ENCODE data around the gene MARK4. TPM values are rescaled to one million over a fixed set of nuclear protein-coding genes. Genes with fewer than 3 reads are reported as not detected.

The MARK4 gene
- total and polyA plus RNA-seq, 4 donors: 3.5 to 11.1 (median 6.1) TPM

- no peak for DNase-seq (ENCODE audit: low spot score)
- no peaks in the 10 kb centered on the region for H3K9me3 ChIP-seq (ENCODE audit: control insufficient read depth in 4 of 4, low read length in 3 of 4)
- H3K4me3 ChIP-seq (ENCODE audit: low read depth in 1 of 3, low read length in 3 of 3): peak overlapping the region in 2 of 3 donors; percentile 2 to 26
- H3K27me3 ChIP-seq (ENCODE audit: control insufficient read depth in 4 of 4, insufficient read depth in 4 of 4, low read length in 3 of 4): no peaks in the 10 kb centered on the region
- H3K4me1 ChIP-seq (ENCODE audit: control insufficient read depth in 4 of 4, insufficient read depth in 4 of 4, low read length in 3 of 4): peaks cover 0 to 7% (median 3%) of the 10 kb centered on the region in 4 donors
- 59% methylated on average over 15 of the region's 15 CpGs for WGBS
- H3K9ac ChIP-seq (ENCODE audit: low read depth in 1 of 2, low read length in 2 of 2): no peak overlapping the region
- H3K27ac ChIP-seq (ENCODE audit: low read depth in 1 of 2, low read length in 2 of 2): peak overlapping the region in 1 of 2 donors; percentile 20
- TF ChIP-seq ZBTB33 (IDR thresholded peaks at IDR 0.05) (no peak), HNF4G (IDR thresholded peaks at IDR 0.05) (no peak), GABPA (IDR thresholded peaks at IDR 0.05 in 1 of 2, conservative IDR thresholded peaks at IDR 0.05 in 1 of 2) (no peak), NR2F2 (IDR thresholded peaks at IDR 0.05) (peak; percentile 26), YY1 (IDR thresholded peaks at IDR 0.05) (no peak), SP1 (IDR thresholded peaks at IDR 0.05) (no peak), FOXA1 (IDR thresholded peaks at IDR 0.05) (no peak)
- no peaks in the 10 kb centered on the region for H3K36me3 ChIP-seq (ENCODE audit: control insufficient read depth in 4 of 4, insufficient read depth in 3 of 4, low read depth in 1 of 4, low read length in 3 of 4)
These were observed 6.8 kb upstream of the MARK4 start for GRCh38 chr19:45244133-45244794.

GRCh38 chr19:45245334-45245787, 5.7 kb upstream of the MARK4 start, which contains the start of gene EXOC3L2:
Gene EXOC3L2, minus strand, starts transcription at chr19:45245407. Its CDS starts 6,362 bp downstream, at chr19:45239045.
- DNase-seq (ENCODE audit: low spot score): peak; percentile 43
- no peaks in the 10 kb centered on the region for H3K27me3 ChIP-seq (ENCODE audit: control insufficient read depth in 4 of 4, insufficient read depth in 4 of 4, low read length in 3 of 4)
- H3K9ac ChIP-seq (ENCODE audit: low read depth in 1 of 2, low read length in 2 of 2): no peak within 1 kb of the TSS
- peak within 1 kb of the TSS; percentile 20 to 37 for H3K27ac ChIP-seq (ENCODE audit: low read depth in 1 of 2, low read length in 2 of 2)
- H3K9me3 ChIP-seq (ENCODE audit: control insufficient read depth in 4 of 4, low read length in 3 of 4): no peaks in the 10 kb centered on the region
- WGBS: 65% methylated on average over 17 of the region's 17 CpGs
- no peaks in the 10 kb centered on the region for H3K36me3 ChIP-seq (ENCODE audit: control insufficient read depth in 4 of 4, insufficient read depth in 3 of 4, low read depth in 1 of 4, low read length in 3 of 4)
- TF ChIP-seq NR2F2 (IDR thresholded peaks at IDR 0.05) (peak; percentile 70), RAD21 (IDR thresholded peaks at IDR 0.05) (no peak), YY1 (IDR thresholded peaks at IDR 0.05) (no peak), SP1 (IDR thresholded peaks at IDR 0.05) (no peak)
- peaks cover 0 to 9% (median 3%) of the 10 kb centered on the region in 4 donors for H3K4me1 ChIP-seq (ENCODE audit: control insufficient read depth in 4 of 4, insufficient read depth in 4 of 4, low read length in 3 of 4)
- H3K4me3 ChIP-seq (ENCODE audit: low read depth in 1 of 3, low read length in 3 of 3): peak within 1 kb of the TSS in 2 of 3 donors; percentile 2 to 28

- H3K4me3 ChIP-seq (ENCODE audit: low read depth in 1 of 3, low read length in 3 of 3): no peak overlapping the region
- no peak overlapping the region for H3K9ac ChIP-seq (ENCODE audit: low read depth in 1 of 2, low read length in 2 of 2)
- TF ChIP-seq CTCF (IDR thresholded peaks at IDR 0.05; ENCODE audit: low read depth, low read length, missing input control) (no peak), HNF4G (IDR thresholded peaks at IDR 0.05) (no peak), ZBTB33 (IDR thresholded peaks at IDR 0.05) (no peak), HNF4A (conservative IDR thresholded peaks at IDR 0.05) (no peak), TAF1 (conservative IDR thresholded peaks at IDR 0.05) (no peak)
- no peaks in the 10 kb centered on the region for H3K9me3 ChIP-seq (ENCODE audit: control insufficient read depth in 4 of 4, low read length in 3 of 4)
- WGBS: 66% methylated on average over 4 of the region's 4 CpGs
- peaks cover 0 to 13% (median 6%) of the 10 kb centered on the region in 4 donors for H3K4me1 ChIP-seq (ENCODE audit: control insufficient read depth in 4 of 4, insufficient read depth in 4 of 4, low read length in 3 of 4)
- DNase-seq (ENCODE audit: low spot score): no peak
- H3K27ac ChIP-seq (ENCODE audit: low read depth in 1 of 2, low read length in 2 of 2): peak overlapping the region; percentile 6 to 37
- no peaks in the 10 kb centered on the region for H3K27me3 ChIP-seq (ENCODE audit: control insufficient read depth in 4 of 4, insufficient read depth in 4 of 4, low read length in 3 of 4)
- H3K36me3 ChIP-seq (ENCODE audit: control insufficient read depth in 4 of 4, insufficient read depth in 3 of 4, low read depth in 1 of 4, low read length in 3 of 4): no peaks in the 10 kb centered on the region
These were observed 5.2 kb upstream of the MARK4 start for GRCh38 chr19:45245826-45246225.

Measured in liver (tissue), 9 donors.